NT2/D1 (cell line): ENCODE measurements around the gene CHID1.

Source experiments
- YY1 ChIP-seq: IDR thresholded peaks from 2 replicates; pipeline ENCODE4 v1.6.1; 2011; ENCODE audit not compliant: insufficient read length, insufficient read depth
- ZNF274 ChIP-seq: IDR thresholded peaks from 2 replicates; pipeline ENCODE4 v1.6.1; 2011; ENCODE audit warnings: mild to moderate bottlenecking, low read depth, low read length

DNA sequence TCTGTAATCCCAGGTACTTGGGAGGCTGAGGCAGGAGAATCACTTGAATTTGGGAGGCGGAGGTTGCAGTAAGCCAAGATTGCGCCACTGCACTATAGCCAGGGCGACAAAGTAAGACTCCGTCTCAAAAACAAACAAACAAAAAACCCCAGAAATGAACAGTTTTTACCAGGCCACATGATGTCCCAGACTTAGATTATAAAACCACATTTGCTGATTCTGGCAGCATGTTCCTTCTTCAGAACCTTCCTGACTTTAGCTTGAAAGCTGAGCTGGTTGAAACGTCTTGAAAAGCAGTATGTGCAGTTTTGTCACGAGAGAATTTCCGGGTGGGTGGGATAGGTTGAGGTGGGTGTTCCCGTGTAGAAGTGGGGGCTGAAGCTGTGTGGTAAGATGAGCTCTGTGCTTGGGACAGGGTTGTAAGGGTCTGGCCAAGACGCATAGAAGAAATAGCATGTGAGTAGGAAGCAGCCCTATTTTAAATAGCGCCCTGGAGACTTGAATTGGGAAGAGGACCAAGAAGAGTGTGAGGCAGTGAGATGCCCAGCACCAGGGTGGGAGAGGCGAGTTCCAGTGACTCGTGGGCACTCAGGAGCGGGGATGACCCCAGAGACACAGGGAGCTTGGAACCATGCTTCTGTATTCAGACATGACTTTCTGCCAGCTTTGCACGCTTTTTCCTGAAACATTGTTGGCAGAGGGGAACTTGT lies 22.7 kb upstream of the CHID1 start:
- no peak for TF ChIP-seq YY1
- TF ChIP-seq ZNF274: no peak
